ENCODE measurements around the gene DHRSX. TPM values are rescaled to one million over a fixed set of nuclear protein-coding genes. Genes with fewer than 3 reads are reported as not detected.

The DHRSX gene
- total and polyA plus RNA-seq, 10 of the 15 experiments (the other 5 are each of a cell fraction or from before 2014, with no cell fraction given): 1.7 to 39.5 (median 16.5) TPM

DNA sequence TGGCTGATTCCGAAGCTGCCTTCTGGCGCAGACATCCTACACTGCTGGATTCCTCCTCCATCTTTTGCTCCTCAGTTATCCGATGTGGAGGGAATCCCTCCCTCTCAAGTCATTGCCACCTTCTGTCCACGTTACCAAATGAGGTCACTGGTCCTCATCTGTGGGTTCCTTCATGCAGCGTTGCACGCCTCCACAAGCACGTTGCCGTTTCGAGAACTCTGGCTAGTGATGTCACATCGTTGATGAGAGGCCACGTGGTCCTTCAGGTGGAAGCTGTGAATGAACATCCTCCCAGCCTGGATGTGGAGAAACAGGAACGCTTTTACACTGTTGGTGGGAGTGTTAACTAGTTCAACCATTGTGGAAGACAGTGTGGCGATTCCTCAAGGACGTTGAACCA, 323.2 kb downstream of the DHRSX start:
- CTCF ChIA-PET: no interaction called here

DNA sequence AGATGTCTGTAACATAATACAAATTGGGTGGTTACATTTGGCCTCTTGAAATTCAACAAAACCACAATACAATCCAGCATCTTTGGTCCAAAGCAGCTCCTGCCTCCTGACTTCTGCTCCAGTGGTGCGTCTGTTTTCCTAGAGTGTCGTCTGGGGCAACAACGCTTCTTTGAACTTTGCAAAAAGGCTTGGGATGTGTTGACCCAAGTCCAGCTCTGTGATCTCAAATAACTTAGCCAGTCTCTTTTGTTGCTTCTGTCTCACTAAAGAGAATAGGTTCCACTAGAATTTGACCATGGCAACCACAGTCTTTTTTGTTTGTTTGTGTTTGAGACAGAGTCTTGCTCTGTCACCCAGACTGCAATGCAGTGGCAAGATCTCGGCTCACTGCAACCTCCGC, 324.0 kb downstream of the DHRSX start:
- FAIRE-seq (no peak), DNase-seq (ENCODE audit: low read depth, low spot score) (no peak), ATAC-seq (no peak)
- intact Hi-C loops (cut with micrococcal nuclease; ENCODE audit: unreplicated experiment) (loop anchor here (5.0 kb wide), 1 partner anchor 151 kb away; no protein-coding TSS in a partner anchor), in situ Hi-C loops (cut with MboI) (no loop called here)
- Histone ChIP-seq H3K36me3 (ENCODE audit: control insufficient read depth in 2 of 2, insufficient read depth in 2 of 2, low read length in 1 of 2) (no peaks in the 10 kb centered on the region), H2AFZ (ENCODE audit: control insufficient read depth, low read depth, low read length) (no peak overlapping the region), H3K27me3 (replicated peaks in 1 of 2; ENCODE audit: control insufficient read depth in 2 of 2, insufficient read depth in 2 of 2, low read length in 1 of 2) (no peaks in the 10 kb centered on the region), H3K4me3 (no peak overlapping the region), H3K9me3 (replicated peaks; ENCODE audit: control insufficient read depth, insufficient read depth, low read length) (no peaks in the 10 kb centered on the region; the same call in 2 of the 3 replicates), H3K79me2 (ENCODE audit: control insufficient read depth, insufficient read depth, low read length) (no peaks in the 10 kb centered on the region), H3K9ac (ENCODE audit: control insufficient read depth, insufficient read depth, low read length) (no peak overlapping the region), H3K4me1 (ENCODE audit: control insufficient read depth, insufficient read depth, low read length) (peaks cover 23% of the 10 kb centered on the region), H3K4me2 (ENCODE audit: control insufficient read depth, insufficient read depth) (no peak overlapping the region), H4K20me1 (ENCODE audit: control insufficient read depth, insufficient read depth) (no peaks in the 10 kb centered on the region), H3K27ac (ENCODE audit: control insufficient read depth, insufficient read depth) (no peak overlapping the region)
- BruUV-seq (replicated peaks): no TSS peak
- ChIA-PET POLR2A (no interaction called here), SMC1A (ENCODE audit: uncharacterized antibody, unreplicated experiment) (no interaction called here), RAD21 (ENCODE audit: unreplicated experiment) (no interaction called here), CTCF (no interaction called here)
- WGBS (ENCODE audit: insufficient coverage, insufficient replicate concordance, low lambda C conversion rate, missing lambda C conversion rate): 98% methylated on average over 5 of the region's 5 CpGs
- TF ChIP-seq SIN3A (IDR thresholded peaks at IDR 0.05; ENCODE audit: low read depth, low read length): no peak
- no peak for TF ChIP-seq YBX1 (IDR thresholded peaks at IDR 0.05)
- TF ChIP-seq NR2C1 (IDR thresholded peaks at IDR 0.05): no peak
- no peak for TF ChIP-seq CHD1 (IDR thresholded peaks at IDR 0.05; ENCODE audit: low read depth, low read length)
- TF ChIP-seq KDM1A (IDR thresholded peaks at IDR 0.05; ENCODE audit: borderline replicate concordance): no peak
- no peak for TF ChIP-seq POLR2AphosphoS2 (IDR thresholded peaks at IDR 0.05; ENCODE audit: low read depth, low read length)
- TF ChIP-seq, protein P1, sequence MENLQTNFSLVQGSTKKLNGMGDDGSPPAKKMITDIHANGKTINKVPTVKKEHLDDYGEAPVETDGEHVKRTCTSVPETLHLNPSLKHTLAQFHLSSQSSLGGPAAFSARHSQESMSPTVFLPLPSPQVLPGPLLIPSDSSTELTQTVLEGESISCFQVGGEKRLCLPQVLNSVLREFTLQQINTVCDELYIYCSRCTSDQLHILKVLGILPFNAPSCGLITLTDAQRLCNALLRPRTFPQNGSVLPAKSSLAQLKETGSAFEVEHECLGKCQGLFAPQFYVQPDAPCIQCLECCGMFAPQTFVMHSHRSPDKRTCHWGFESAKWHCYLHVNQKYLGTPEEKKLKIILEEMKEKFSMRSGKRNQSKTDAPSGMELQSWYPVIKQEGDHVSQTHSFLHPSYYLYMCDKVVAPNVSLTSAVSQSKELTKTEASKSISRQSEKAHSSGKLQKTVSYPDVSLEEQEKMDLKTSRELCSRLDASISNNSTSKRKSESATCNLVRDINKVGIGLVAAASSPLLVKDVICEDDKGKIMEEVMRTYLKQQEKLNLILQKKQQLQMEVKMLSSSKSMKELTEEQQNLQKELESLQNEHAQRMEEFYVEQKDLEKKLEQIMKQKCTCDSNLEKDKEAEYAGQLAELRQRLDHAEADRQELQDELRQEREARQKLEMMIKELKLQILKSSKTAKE (IDR thresholded peaks at IDR 0.05; ENCODE audit: low read depth, poor library complexity, severe bottlenecking): no peak
- TF ChIP-seq IKZF1 (conservative IDR thresholded peaks at IDR 0.05): no peak
- no peak for TF ChIP-seq NFYB (IDR thresholded peaks at IDR 0.05; ENCODE audit: insufficient read depth, low read depth, low read length)
- no peak for TF ChIP-seq HCFC1 (IDR thresholded peaks at IDR 0.05; ENCODE audit: low read length)
- TF ChIP-seq CREB1 (IDR thresholded peaks at IDR 0.05; ENCODE audit: low read depth): no peak
- TF ChIP-seq SMAD1 (IDR thresholded peaks at IDR 0.05; ENCODE audit: low read depth, partially characterized antibody): no peak
- no peak for TF ChIP-seq RBBP5 (conservative IDR thresholded peaks at IDR 0.05)
- no peak for TF ChIP-seq SIX5 (IDR thresholded peaks at IDR 0.05; ENCODE audit: low read depth, low read length, severe bottlenecking)
- TF ChIP-seq CBFB (IDR thresholded peaks at IDR 0.05; ENCODE audit: low read depth): no peak

More for the DNA sequence above, 323.2 kb downstream of the DHRSX start:
- FAIRE-seq (no peak), ATAC-seq (no peak), DNase-seq (ENCODE audit: low read depth, low spot score) (no peak)
- TF ChIP-seq, protein P2, sequence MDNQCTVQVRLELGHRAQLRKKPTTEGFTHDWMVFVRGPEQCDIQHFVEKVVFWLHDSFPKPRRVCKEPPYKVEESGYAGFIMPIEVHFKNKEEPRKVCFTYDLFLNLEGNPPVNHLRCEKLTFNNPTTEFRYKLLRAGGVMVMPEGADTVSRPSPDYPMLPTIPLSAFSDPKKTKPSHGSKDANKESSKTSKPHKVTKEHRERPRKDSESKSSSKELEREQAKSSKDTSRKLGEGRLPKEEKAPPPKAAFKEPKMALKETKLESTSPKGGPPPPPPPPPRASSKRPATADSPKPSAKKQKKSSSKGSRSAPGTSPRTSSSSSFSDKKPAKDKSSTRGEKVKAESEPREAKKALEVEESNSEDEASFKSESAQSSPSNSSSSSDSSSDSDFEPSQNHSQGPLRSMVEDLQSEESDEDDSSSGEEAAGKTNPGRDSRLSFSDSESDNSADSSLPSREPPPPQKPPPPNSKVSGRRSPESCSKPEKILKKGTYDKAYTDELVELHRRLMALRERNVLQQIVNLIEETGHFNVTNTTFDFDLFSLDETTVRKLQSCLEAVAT (IDR thresholded peaks at IDR 0.05): peak; percentile 10; the same call in 1 of the 2 replicates
- TF ChIP-seq ZNF24 (IDR thresholded peaks at IDR 0.05): no peak
- BruUV-seq (replicated peaks): no TSS peak
- SMC1A ChIA-PET (ENCODE audit: uncharacterized antibody, unreplicated experiment): no interaction called here
- RAD21 ChIA-PET (ENCODE audit: unreplicated experiment): no interaction called here
- POLR2A ChIA-PET: no interaction called here
- in situ Hi-C loops (cut with MboI) (no loop called here), intact Hi-C loops (cut with micrococcal nuclease; ENCODE audit: unreplicated experiment) (loop anchor here (5.0 kb wide), 1 partner anchor 150 kb away; no protein-coding TSS in a partner anchor)
- 96% methylated on average over 14 of the region's 14 CpGs for WGBS (ENCODE audit: insufficient coverage, insufficient replicate concordance, low lambda C conversion rate, missing lambda C conversion rate)
- H3K27ac ChIP-seq (ENCODE audit: control insufficient read depth, insufficient read depth): no peak overlapping the region
- H3K9me3 ChIP-seq (replicated peaks; ENCODE audit: control insufficient read depth, insufficient read depth, low read length): no peaks in the 10 kb centered on the region; the same call in 2 of the 3 replicates
- H3K27me3 ChIP-seq (replicated peaks in 1 of 2; ENCODE audit: control insufficient read depth in 2 of 2, insufficient read depth in 2 of 2, low read length in 1 of 2): no peaks in the 10 kb centered on the region
- H3K4me2 ChIP-seq (ENCODE audit: control insufficient read depth, insufficient read depth): no peak overlapping the region
- no peaks in the 10 kb centered on the region for H3K79me2 ChIP-seq (ENCODE audit: control insufficient read depth, insufficient read depth, low read length)
- no peaks in the 10 kb centered on the region for H3K36me3 ChIP-seq (ENCODE audit: control insufficient read depth in 2 of 2, insufficient read depth in 2 of 2, low read length in 1 of 2)
- H3K4me1 ChIP-seq (ENCODE audit: control insufficient read depth, insufficient read depth, low read length): peaks cover 23% of the 10 kb centered on the region
- no peaks in the 10 kb centered on the region for H4K20me1 ChIP-seq (ENCODE audit: control insufficient read depth, insufficient read depth)
- H2AFZ ChIP-seq (ENCODE audit: control insufficient read depth, low read depth, low read length): no peak overlapping the region
- H3K4me3 ChIP-seq: no peak overlapping the region
- no peak overlapping the region for H3K9ac ChIP-seq (ENCODE audit: control insufficient read depth, insufficient read depth, low read length)
